Stimulated activated CD8-positive, alpha-beta memory T cell treated with anti-CD3 and anti-CD28 coated beads, Interleukin-12 subunit alpha, Interleukin-12 subunit beta, amount 100 ng/mL, for 1 hour (primary cell): Measurements from ENCODE around the gene CAD.
"Not testable (repeated sequence)": the region's sequence is repeated elsewhere in the genome, so short reads cannot be mapped to it uniquely, and the experiment has no call there.

Experiments used
- DNase-seq: peaks from one replicate; pipeline ENCODE4 v3.0.0-alpha.2; 2020; ENCODE audit warnings: low read depth

The CAD gene

GRCh38 chr2:27256855-27257454, 39.8 kb downstream of the CAD start:
- no peak for DNase-seq

GRCh38 chr2:27258051-27258450, 40.9 kb downstream of the CAD start:
- DNase-seq = no peak

- no peak for DNase-seq
These were observed 44.2 kb downstream of the CAD start for GRCh38 chr2:27261241-27261925.

GRCh38 chr2:27261926-27262298, 44.7 kb downstream of the CAD start:
- no peak for DNase-seq

GRCh38 chr2:27262379-27263286, 45.5 kb downstream of the CAD start, which contains the start of gene SLC30A3:
Gene SLC30A3, minus strand, starts transcription at chr2:27263047. Its CDS starts 141 bp downstream, at chr2:27262906.
- DNase-seq = peak; percentile 42

- DNase-seq = no peak
These were observed 46.4 kb downstream of the CAD start for GRCh38 chr2:27263287-27264252.

GRCh38 chr2:27264253-27264752, 47.1 kb downstream of the CAD start:
- no peak for DNase-seq

- DNase-seq = peak; percentile 43
These were observed 47.8 kb downstream of the CAD start for GRCh38 chr2:27264753-27265535.

- DNase-seq = no peak
These were observed 48.3 kb downstream of the CAD start for GRCh38 chr2:27265536-27265870.

GRCh38 chr2:27268296-27268695, 51.1 kb downstream of the CAD start:
- not testable (repeated sequence) for DNase-seq

GRCh38 chr2:27270131-27270530, 53.0 kb downstream of the CAD start:
- DNase-seq = no peak

- no peak for DNase-seq
These were observed 53.5 kb downstream of the CAD start for GRCh38 chr2:27270670-27271069.

- no peak for DNase-seq
These were observed 54.6 kb downstream of the CAD start for GRCh38 chr2:27271631-27272340.

- DNase-seq = not testable (repeated sequence)
These were observed 55.7 kb downstream of the CAD start for GRCh38 chr2:27272537-27273522.

- no peak for DNase-seq
These were observed 58.3 kb downstream of the CAD start, which contains the start of gene DNAJC5G for GRCh38 chr2:27275211-27276150. Gene DNAJC5G, plus strand, starts transcription at chr2:27275433. Its CDS starts 1,296 bp downstream, at chr2:27276729.

GRCh38 chr2:27278010-27278409, 60.8 kb downstream of the CAD start:
- DNase-seq = no peak

GRCh38 chr2:27280826-27281225, 63.7 kb downstream of the CAD start:
- DNase-seq = no peak

- DNase-seq = no peak
These were observed 64.3 kb downstream of the CAD start for GRCh38 chr2:27281442-27281841.
